NB4 (cell line): Measurements from ENCODE around the gene VANGL2.

Source experiments
- DNase-seq: peaks from one replicate; pipeline ENCODE4 v3.0.0; 2010; ENCODE audit warnings: low read depth
- H3K4me3 ChIP-seq: one replicate; pipeline ENCODE4 v1.5.1; 2011; ENCODE audit warnings: mild to moderate bottlenecking, low read depth, low read length, moderate library complexity
- CTCF ChIP-seq: IDR thresholded peaks from one replicate; pipeline ENCODE4 v1.5.1; 2012; ENCODE audit warnings: low read depth, low read length
- MAX ChIP-seq: IDR thresholded peaks from 2 replicates; pipeline ENCODE4 v1.6.1; 2011; ENCODE audit warnings: low read depth, low read length
- MYC ChIP-seq: IDR thresholded peaks from 2 replicates; pipeline ENCODE4 v1.6.1; 2011; ENCODE audit warnings: low read depth, low read length
- POLR2A ChIP-seq: IDR thresholded peaks from 2 replicates; pipeline ENCODE4 v1.6.1; 2011; ENCODE audit warnings: mild to moderate bottlenecking; ENCODE audit not compliant: insufficient read length; ENCODE audit errors: extremely low read depth

Gene VANGL2

DNA sequence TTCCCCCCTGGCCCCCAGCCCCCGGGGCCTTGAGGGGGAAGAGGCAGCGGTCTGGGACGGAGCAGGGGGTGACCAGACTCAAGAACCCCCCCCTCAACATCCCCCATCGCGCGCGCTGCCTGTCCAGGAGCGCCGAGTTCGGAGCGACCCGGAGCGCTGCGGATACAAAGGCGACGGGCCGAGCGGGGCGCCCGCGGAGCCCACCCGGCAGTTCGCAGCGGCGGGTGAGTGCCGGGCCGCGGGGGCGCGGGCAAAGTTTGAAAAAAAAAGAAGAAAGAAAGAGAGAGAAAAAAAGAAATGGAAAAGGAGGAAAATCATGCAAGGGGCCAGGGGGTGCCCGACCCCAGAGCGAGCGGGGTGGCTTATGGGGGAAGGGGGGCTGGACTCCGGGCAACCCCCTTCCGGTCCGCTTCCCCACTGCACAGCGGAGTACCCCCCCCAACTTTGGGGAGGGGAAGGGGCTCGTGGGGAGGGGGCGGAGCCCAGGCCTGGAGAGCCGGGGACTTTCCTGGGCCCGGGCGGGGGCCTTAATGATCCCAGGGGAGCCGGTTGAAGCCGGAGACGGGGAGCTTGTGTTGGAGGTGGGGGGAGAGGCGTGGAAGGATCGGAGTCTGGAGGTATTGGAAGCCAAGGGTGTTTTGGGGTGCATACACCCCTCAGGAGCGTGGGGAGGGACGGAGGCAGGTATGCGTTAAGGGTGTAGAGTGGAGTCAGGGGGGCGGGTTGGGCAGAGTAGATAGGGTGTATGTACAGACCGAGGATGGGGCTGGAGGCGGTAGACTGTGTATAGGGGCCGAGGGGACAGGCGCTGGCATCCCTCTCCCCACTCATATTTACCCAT, 502 bp downstream of the VANGL2 start:
- DNase-seq = no peak
- H3K4me3 ChIP-seq = no peak overlapping the region
- no peak for TF ChIP-seq MAX

- DNase-seq = no peak
- H3K4me3 ChIP-seq = no peak overlapping the region
- TF ChIP-seq CTCF (no peak), POLR2A (no peak), MYC (no peak), MAX (no peak)
Observed at GRCh38 chr1:160401487-160401805, 1.1 kb downstream of the VANGL2 start.

GRCh38 chr1:160402001-160402795, 1.8 kb downstream of the VANGL2 start:
- DNase-seq = no peak
- TF ChIP-seq CTCF = no peak
- no peak for TF ChIP-seq POLR2A
- no peak for TF ChIP-seq MYC
- TF ChIP-seq MAX = no peak
- no peak overlapping the region for H3K4me3 ChIP-seq

DNA sequence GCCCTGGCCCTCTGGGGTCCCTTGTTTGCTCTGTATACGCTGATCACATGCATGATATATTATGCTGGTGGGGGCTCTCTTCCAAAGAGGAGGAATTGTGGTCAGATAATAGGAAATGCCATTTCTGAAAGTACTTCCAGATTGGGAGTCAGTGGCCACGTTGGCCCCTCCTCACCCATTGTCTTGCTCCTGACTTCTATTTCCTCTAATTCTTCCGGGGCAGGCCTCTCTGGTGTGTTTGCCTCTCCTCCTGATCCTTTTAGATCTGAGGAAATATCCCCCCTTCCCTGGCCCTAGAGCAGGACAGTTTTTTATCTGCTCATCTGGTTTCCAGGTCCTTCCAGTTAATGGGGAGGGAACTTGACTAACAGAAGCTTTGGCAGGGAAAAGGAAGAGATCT, 2.9 kb downstream of the VANGL2 start:
- TF ChIP-seq MAX (no peak), POLR2A (no peak), MYC (no peak), CTCF (no peak)
- no peak overlapping the region for H3K4me3 ChIP-seq
- DNase-seq = no peak

DNA sequence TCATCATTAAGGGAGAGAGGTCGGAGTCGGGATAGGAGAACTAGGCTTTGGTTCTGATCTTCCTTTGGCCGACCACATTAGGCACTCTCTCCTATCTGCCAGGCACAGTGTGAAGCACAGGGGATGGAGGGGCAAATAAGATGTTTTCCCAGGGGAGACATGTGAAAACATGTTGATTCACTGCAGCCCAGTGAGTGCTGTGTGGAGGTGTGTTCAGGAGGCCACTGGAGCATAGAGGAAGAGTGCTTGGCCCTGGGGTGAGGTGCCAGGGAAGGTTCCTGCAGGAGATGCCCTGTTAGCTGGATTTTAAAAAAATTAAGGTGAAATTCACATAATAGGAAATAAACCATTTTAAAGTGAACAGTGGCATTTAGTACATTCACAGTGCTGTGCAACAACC, 3.7 kb downstream of the VANGL2 start:
- DNase-seq = no peak
- no peak for TF ChIP-seq POLR2A
- TF ChIP-seq MAX = no peak
- no peak for TF ChIP-seq MYC
- TF ChIP-seq CTCF = no peak
- no peak overlapping the region for H3K4me3 ChIP-seq

GRCh38 chr1:160405331-160405877, 5.0 kb downstream of the VANGL2 start:
- TF ChIP-seq MYC (no peak), MAX (no peak), CTCF (no peak), POLR2A (no peak)
- no peak overlapping the region for H3K4me3 ChIP-seq
- no peak for DNase-seq
